Coronary artery (tissue), 2 donors: ENCODE data around the gene GRHPR.

Source experiments
- DNase-seq: peaks from one replicate; pipeline ENCODE4 v3.0.0-alpha.2; 2017; ENCODE audit warnings: low spot score
- H3K27ac ChIP-seq, 2 donors: fragments of 200-600 bp; sonication (generic); one replicate each; pipeline ENCODE4 v1.5.1; 2016 to 2019
- H3K4me3 ChIP-seq: fragments of 200-600 bp; sonication (generic); 2 replicates; pipeline ENCODE4 v1.5.1; 2016; ENCODE audit warnings: mild to moderate bottlenecking, moderate library complexity
- CTCF ChIP-seq: fragments of 200-600 bp; sonication (generic); IDR thresholded peaks from one replicate; pipeline ENCODE4 v1.5.1; 2019; ENCODE audit warnings: antibody characterized with exemption

The GRHPR gene

GRCh38 chr9:37480759-37481158 is 58.3 kb downstream of the GRHPR start:
- H3K4me3 ChIP-seq, result no peak overlapping the region
- H3K27ac ChIP-seq, result no peak overlapping the region
- no peak for DNase-seq
- no peak for TF ChIP-seq CTCF

- no peak for TF ChIP-seq CTCF
- H3K27ac ChIP-seq, result peak within 1 kb of the TSS; percentile 82 to 94
- peak; percentile 94 for DNase-seq
Observed at GRCh38 chr9:37485389-37486255, 63.1 kb downstream of the GRHPR start, which contains the start of gene POLR1E. TSS of gene POLR1E (plus strand) at chr9:37485948. CDS start at chr9:37486048, 100 bp downstream.

GRCh38 chr9:37486256-37486615 is 63.7 kb downstream of the GRHPR start:
- peak overlapping the region; percentile 94 for H3K4me3 ChIP-seq
- DNase-seq, result no peak
- H3K27ac ChIP-seq, result peak overlapping the region; percentile 82 to 94
- TF ChIP-seq CTCF, result no peak

More at GRCh38 chr9:37485389-37486255, 63.1 kb downstream of the GRHPR start, which contains the start of gene POLR1E:
- H3K4me3 ChIP-seq, result peak within 1 kb of the TSS; percentile 94
